ENCODE measurements around the gene AURKAIP1. TPM values are rescaled to one million over a fixed set of nuclear protein-coding genes. Genes with fewer than 3 reads are reported as not detected.

Gene AURKAIP1
- 79.5 TPM for polyA plus RNA-seq (2013, experiment 1 of 2)
- polyA plus RNA-seq (2013, experiment 2 of 2), result 83.6 TPM

- peak within 1 kb of the TSS in 1 of 2 experiments; percentile 43 for H3K23ac ChIP-seq (ENCODE audit: low read length in 2 of 2)
- peak within 1 kb of the TSS; percentile 92 to 93 for H3K4me3 ChIP-seq (ENCODE audit: insufficient read depth in 1 of 2, low read depth in 1 of 2, low read length in 2 of 2)
- H3K4me2 ChIP-seq (ENCODE audit: low read length, poor library complexity, severe bottlenecking), result peak within 1 kb of the TSS; percentile 92
- peak within 1 kb of the TSS; percentile 69 to 91 for H3K4ac ChIP-seq (ENCODE audit: low read depth in 1 of 2, low read length in 2 of 2)
- H3K27ac ChIP-seq (ENCODE audit: low read length, poor library complexity, severe bottlenecking), result peak within 1 kb of the TSS; percentile 70
- H2AFZ ChIP-seq (ENCODE audit: low read depth, low read length), result peak within 1 kb of the TSS; percentile 75
- H4K8ac ChIP-seq (ENCODE audit: low read length), result peak within 1 kb of the TSS; percentile 96
- no peak within 1 kb of the TSS for H2BK15ac ChIP-seq (ENCODE audit: low read depth, poor library complexity, severe bottlenecking)
- H2BK120ac ChIP-seq (ENCODE audit: low read depth, low read length), result peak within 1 kb of the TSS; percentile 43
- peak within 1 kb of the TSS; percentile 47 for H2AK5ac ChIP-seq (ENCODE audit: low read length, severe bottlenecking)
- peak within 1 kb of the TSS; percentile 59 to 88 for H3K14ac ChIP-seq (ENCODE audit: low read length in 2 of 2)
- under 1% methylated on average over 85 of the region's 85 CpGs for WGBS
- H2BK5ac ChIP-seq (ENCODE audit: low read depth, low read length, poor library complexity, severe bottlenecking), result peak within 1 kb of the TSS; percentile 19
- no peaks in the 10 kb centered on the region for H3K27me3 ChIP-seq (ENCODE audit: control insufficient read depth in 1 of 2, insufficient read depth in 1 of 2, low read length in 2 of 2)
- peaks cover 18% of the 10 kb centered on the region for H3K79me1 ChIP-seq (replicated peaks; ENCODE audit: low read length, poor library complexity, severe bottlenecking)
- H3K9ac ChIP-seq (ENCODE audit: low read length), result peak within 1 kb of the TSS; percentile 94
- peak within 1 kb of the TSS in 1 of 2 experiments; percentile 40 for H2BK12ac ChIP-seq (ENCODE audit: low read length in 2 of 2)
- peak within 1 kb of the TSS; percentile 93 for H4K91ac ChIP-seq (ENCODE audit: low read length)
- H3K36me3 ChIP-seq (ENCODE audit: control insufficient read depth in 1 of 2, insufficient read depth in 2 of 2, low read depth in 1 of 2, low read length in 2 of 2), result peaks cover 11 to 44% of the 10 kb centered on the region in 2 experiments
- DNase-seq, result peak; percentile 100
- peaks cover 35% of the 10 kb centered on the region for H3K4me1 ChIP-seq (ENCODE audit: control insufficient read depth, insufficient read depth, low read depth, low read length)
- peak within 1 kb of the TSS; percentile 96 for H3K18ac ChIP-seq (ENCODE audit: low read depth in 1 of 2, low read length in 2 of 2)
- no peaks in the 10 kb centered on the region for H3K9me3 ChIP-seq (ENCODE audit: control insufficient read depth, low read length)
Observed at GRCh38 chr1:1374929-1375662, at the start of gene AURKAIP1. Gene AURKAIP1 (minus strand): TSS chr1:1375207. CDS start chr1:1374756, 451 bp downstream.

- no peak overlapping the region for H3K4me2 ChIP-seq (ENCODE audit: low read length, poor library complexity, severe bottlenecking)
- H3K14ac ChIP-seq (ENCODE audit: low read length in 2 of 2), result no peak overlapping the region
- H2BK15ac ChIP-seq (ENCODE audit: low read depth, poor library complexity, severe bottlenecking), result no peak overlapping the region
- no peak overlapping the region for H3K9ac ChIP-seq (ENCODE audit: low read length)
- no peak overlapping the region for H2AFZ ChIP-seq (ENCODE audit: low read depth, low read length)
- no peak overlapping the region for H3K27ac ChIP-seq (ENCODE audit: low read length, poor library complexity, severe bottlenecking)
- peaks cover 26% of the 10 kb centered on the region for H3K4me1 ChIP-seq (ENCODE audit: control insufficient read depth, insufficient read depth, low read depth, low read length)
- H3K4ac ChIP-seq (ENCODE audit: low read depth in 1 of 2, low read length in 2 of 2), result no peak overlapping the region
- WGBS, result 93% methylated on average over 14 of the region's 15 CpGs
- peaks cover 4 to 5% of the 10 kb centered on the region in 2 experiments for H3K27me3 ChIP-seq (ENCODE audit: control insufficient read depth in 1 of 2, insufficient read depth in 1 of 2, low read length in 2 of 2)
- no peak overlapping the region for H2BK120ac ChIP-seq (ENCODE audit: low read depth, low read length)
- no peaks in the 10 kb centered on the region for H3K9me3 ChIP-seq (ENCODE audit: control insufficient read depth, low read length)
- DNase-seq, result no peak
- H3K4me3 ChIP-seq (ENCODE audit: insufficient read depth in 1 of 2, low read depth in 1 of 2, low read length in 2 of 2), result no peak overlapping the region
- no peak overlapping the region for H2BK5ac ChIP-seq (ENCODE audit: low read depth, low read length, poor library complexity, severe bottlenecking)
- H4K91ac ChIP-seq (ENCODE audit: low read length), result peak overlapping the region; percentile 75
- no peak overlapping the region for H4K8ac ChIP-seq (ENCODE audit: low read length)
- H3K18ac ChIP-seq (ENCODE audit: low read depth in 1 of 2, low read length in 2 of 2), result no peak overlapping the region
- no peak overlapping the region for H2BK12ac ChIP-seq (ENCODE audit: low read length in 2 of 2)
- no peaks in the 10 kb centered on the region for H3K79me1 ChIP-seq (replicated peaks; ENCODE audit: low read length, poor library complexity, severe bottlenecking)
- no peaks in the 10 kb centered on the region for H3K36me3 ChIP-seq (ENCODE audit: control insufficient read depth in 1 of 2, insufficient read depth in 2 of 2, low read depth in 1 of 2, low read length in 2 of 2)
- no peak overlapping the region for H2AK5ac ChIP-seq (ENCODE audit: low read length, severe bottlenecking)
- no peak overlapping the region for H3K23ac ChIP-seq (ENCODE audit: low read length in 2 of 2)
Observed at GRCh38 chr1:1424707-1425106, 49.7 kb upstream of the AURKAIP1 start.

- Histone ChIP-seq H3K79me1 (replicated peaks; ENCODE audit: low read length, poor library complexity, severe bottlenecking) (no peaks in the 10 kb centered on the region), H2AFZ (ENCODE audit: low read depth, low read length) (no peak overlapping the region), H3K9me3 (ENCODE audit: control insufficient read depth, low read length) (no peaks in the 10 kb centered on the region), H2BK12ac (ENCODE audit: low read length in 2 of 2) (no peak overlapping the region), H2BK5ac (ENCODE audit: low read depth, low read length, poor library complexity, severe bottlenecking) (no peak overlapping the region), H3K4me1 (ENCODE audit: control insufficient read depth, insufficient read depth, low read depth, low read length) (peaks cover 29% of the 10 kb centered on the region), H3K18ac (ENCODE audit: low read depth in 1 of 2, low read length in 2 of 2) (no peak overlapping the region), H3K36me3 (ENCODE audit: control insufficient read depth in 1 of 2, insufficient read depth in 2 of 2, low read depth in 1 of 2, low read length in 2 of 2) (no peaks in the 10 kb centered on the region), H3K4me2 (ENCODE audit: low read length, poor library complexity, severe bottlenecking) (no peak overlapping the region), H3K4ac (ENCODE audit: low read depth in 1 of 2, low read length in 2 of 2) (no peak overlapping the region), H3K23ac (ENCODE audit: low read length in 2 of 2) (no peak overlapping the region), H3K9ac (ENCODE audit: low read length) (no peak overlapping the region), H4K8ac (ENCODE audit: low read length) (no peak overlapping the region), H3K27me3 (ENCODE audit: control insufficient read depth in 1 of 2, insufficient read depth in 1 of 2, low read length in 2 of 2) (peaks cover 4 to 5% of the 10 kb centered on the region in 2 experiments), H4K91ac (ENCODE audit: low read length) (no peak overlapping the region), H2BK15ac (ENCODE audit: low read depth, poor library complexity, severe bottlenecking) (no peak overlapping the region), H2AK5ac (ENCODE audit: low read length, severe bottlenecking) (no peak overlapping the region), H3K4me3 (ENCODE audit: insufficient read depth in 1 of 2, low read depth in 1 of 2, low read length in 2 of 2) (no peak overlapping the region), H3K27ac (ENCODE audit: low read length, poor library complexity, severe bottlenecking) (no peak overlapping the region), H2BK120ac (ENCODE audit: low read depth, low read length) (no peak overlapping the region), H3K14ac (ENCODE audit: low read length in 2 of 2) (no peak overlapping the region)
- WGBS, result 99% methylated on average over 7 of the region's 7 CpGs
- no peak for DNase-seq
Observed at GRCh38 chr1:1423245-1423597, 48.2 kb upstream of the AURKAIP1 start.

GRCh38 chr1:1422465-1423244 is 47.6 kb upstream of the AURKAIP1 start:
- Histone ChIP-seq H2AFZ (ENCODE audit: low read depth, low read length) (no peak overlapping the region), H3K36me3 (ENCODE audit: control insufficient read depth in 1 of 2, insufficient read depth in 2 of 2, low read depth in 1 of 2, low read length in 2 of 2) (no peaks in the 10 kb centered on the region), H2BK120ac (ENCODE audit: low read depth, low read length) (no peak overlapping the region), H3K27me3 (ENCODE audit: control insufficient read depth in 1 of 2, insufficient read depth in 1 of 2, low read length in 2 of 2) (peaks cover 4 to 5% of the 10 kb centered on the region in 2 experiments), H3K4me1 (ENCODE audit: control insufficient read depth, insufficient read depth, low read depth, low read length) (peaks cover 30% of the 10 kb centered on the region), H3K9ac (ENCODE audit: low read length) (no peak overlapping the region), H3K9me3 (ENCODE audit: control insufficient read depth, low read length) (no peaks in the 10 kb centered on the region), H3K23ac (ENCODE audit: low read length in 2 of 2) (no peak overlapping the region), H3K4ac (ENCODE audit: low read depth in 1 of 2, low read length in 2 of 2) (no peak overlapping the region), H3K4me3 (ENCODE audit: insufficient read depth in 1 of 2, low read depth in 1 of 2, low read length in 2 of 2) (no peak overlapping the region), H2BK5ac (ENCODE audit: low read depth, low read length, poor library complexity, severe bottlenecking) (no peak overlapping the region), H3K79me1 (replicated peaks; ENCODE audit: low read length, poor library complexity, severe bottlenecking) (no peaks in the 10 kb centered on the region), H3K27ac (ENCODE audit: low read length, poor library complexity, severe bottlenecking) (no peak overlapping the region), H2BK15ac (ENCODE audit: low read depth, poor library complexity, severe bottlenecking) (no peak overlapping the region), H4K8ac (ENCODE audit: low read length) (no peak overlapping the region), H3K4me2 (ENCODE audit: low read length, poor library complexity, severe bottlenecking) (no peak overlapping the region), H4K91ac (ENCODE audit: low read length) (no peak overlapping the region), H3K14ac (ENCODE audit: low read length in 2 of 2) (no peak overlapping the region), H3K18ac (ENCODE audit: low read depth in 1 of 2, low read length in 2 of 2) (no peak overlapping the region), H2AK5ac (ENCODE audit: low read length, severe bottlenecking) (no peak overlapping the region), H2BK12ac (ENCODE audit: low read length in 2 of 2) (peak overlapping the region in 1 of 2 experiments; percentile 24)
- WGBS, result 69% methylated on average over 29 of the region's 29 CpGs
- DNase-seq, result peak; percentile 28

Data from mesenchymal stem cell (in vitro differentiated cells and primary cell).